CD4-positive, alpha-beta T cell treated with Interleukin-6 for 4 hours (primary cell): ENCODE measurements around the gene MANF.

ENCODE experiments used
- DNase-seq: peaks from one replicate; pipeline ENCODE4 v3.0.0-alpha.2; 2020; ENCODE audit warnings: mixed read lengths

Gene MANF

DNA sequence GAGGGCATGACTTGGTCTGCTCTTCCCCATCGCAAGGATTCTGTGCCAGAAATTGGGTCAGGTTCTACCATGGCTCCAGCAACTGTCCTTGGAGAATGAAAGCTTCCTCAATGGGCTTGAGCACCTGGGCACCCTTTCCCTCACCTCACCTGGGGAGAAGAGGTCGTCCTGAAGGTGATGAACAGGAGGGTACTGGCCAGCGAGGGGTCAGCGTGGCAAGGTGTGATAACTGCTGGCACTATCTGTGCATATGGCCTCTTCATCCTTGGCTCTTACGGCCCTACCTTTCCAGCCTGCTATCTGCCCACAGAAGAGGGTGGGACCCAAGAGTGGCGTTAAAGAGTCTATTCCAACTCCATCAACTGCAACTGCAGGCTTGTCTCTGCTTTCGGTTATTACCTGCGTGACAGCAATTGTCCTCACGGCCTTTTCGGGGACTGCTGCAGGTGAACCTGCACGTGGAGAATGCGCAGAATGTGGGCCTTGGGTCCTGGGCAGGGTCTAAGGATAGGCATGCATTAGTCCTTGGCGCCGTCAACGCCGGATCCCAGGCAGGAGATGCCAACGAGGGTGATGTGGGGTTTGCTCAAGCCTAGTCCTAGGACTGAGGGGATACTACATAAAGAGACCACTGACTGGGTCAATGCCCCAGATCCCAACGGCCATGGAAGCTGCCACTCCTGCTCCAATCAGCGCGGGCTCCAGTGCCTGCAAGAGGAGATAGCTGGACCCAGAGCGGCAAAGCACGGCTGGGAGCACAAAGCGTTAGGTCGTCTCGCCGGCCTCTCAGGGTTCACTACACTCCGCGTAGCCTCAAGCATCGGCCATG is 5.4 kb downstream of the MANF start:
- DNase-seq: no peak

GRCh38 chr3:51391075-51391565 is 6.0 kb downstream of the MANF start, which contains the start of gene RBM15B:
Gene RBM15B (plus strand): TSS chr3:51391285. CDS start chr3:51391400, 115 bp downstream.
- peak; percentile 97 for DNase-seq

- peak; percentile 60 for DNase-seq
Observed at GRCh38 chr3:51391566-51392354, 6.7 kb downstream of the MANF start.

- DNase-seq: no peak
Observed at GRCh38 chr3:51392355-51393133, 7.5 kb downstream of the MANF start.

DNA sequence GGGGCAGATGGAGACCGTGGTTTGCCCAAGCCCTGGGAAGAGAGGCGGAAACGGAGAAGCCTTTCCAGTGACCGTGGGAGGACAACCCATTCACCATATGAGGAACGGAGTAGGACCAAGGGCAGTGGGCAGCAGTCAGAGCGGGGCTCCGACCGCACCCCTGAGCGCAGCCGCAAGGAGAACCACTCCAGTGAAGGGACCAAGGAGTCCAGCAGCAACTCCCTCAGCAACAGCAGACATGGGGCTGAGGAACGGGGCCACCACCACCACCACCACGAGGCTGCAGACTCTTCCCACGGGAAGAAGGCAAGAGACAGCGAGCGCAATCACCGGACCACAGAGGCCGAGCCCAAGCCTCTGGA is 8.0 kb downstream of the MANF start:
- no peak for DNase-seq

GRCh38 chr3:51393564-51393963 is 8.5 kb downstream of the MANF start:
- DNase-seq: no peak

DNA sequence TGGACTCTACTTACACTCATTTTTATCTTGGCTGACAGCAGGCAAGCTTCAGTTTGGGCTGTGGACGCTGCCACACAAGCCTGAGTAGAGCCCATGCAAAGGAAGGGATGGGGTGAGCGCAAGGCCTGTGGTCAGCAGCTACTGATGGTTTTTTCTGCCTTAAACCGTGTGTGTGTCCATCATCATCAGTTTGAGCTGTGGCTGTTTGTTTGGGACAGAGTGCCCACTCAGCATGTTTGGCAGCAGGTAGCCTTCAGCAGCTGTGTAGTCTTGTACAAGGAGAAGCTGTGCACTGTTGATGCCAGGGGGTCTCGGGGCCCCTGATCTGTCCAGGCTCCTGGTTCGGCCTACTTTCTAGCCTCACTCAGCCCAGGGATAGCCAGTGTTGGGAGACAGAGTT is 9.4 kb downstream of the MANF start:
- no peak for DNase-seq

DNA sequence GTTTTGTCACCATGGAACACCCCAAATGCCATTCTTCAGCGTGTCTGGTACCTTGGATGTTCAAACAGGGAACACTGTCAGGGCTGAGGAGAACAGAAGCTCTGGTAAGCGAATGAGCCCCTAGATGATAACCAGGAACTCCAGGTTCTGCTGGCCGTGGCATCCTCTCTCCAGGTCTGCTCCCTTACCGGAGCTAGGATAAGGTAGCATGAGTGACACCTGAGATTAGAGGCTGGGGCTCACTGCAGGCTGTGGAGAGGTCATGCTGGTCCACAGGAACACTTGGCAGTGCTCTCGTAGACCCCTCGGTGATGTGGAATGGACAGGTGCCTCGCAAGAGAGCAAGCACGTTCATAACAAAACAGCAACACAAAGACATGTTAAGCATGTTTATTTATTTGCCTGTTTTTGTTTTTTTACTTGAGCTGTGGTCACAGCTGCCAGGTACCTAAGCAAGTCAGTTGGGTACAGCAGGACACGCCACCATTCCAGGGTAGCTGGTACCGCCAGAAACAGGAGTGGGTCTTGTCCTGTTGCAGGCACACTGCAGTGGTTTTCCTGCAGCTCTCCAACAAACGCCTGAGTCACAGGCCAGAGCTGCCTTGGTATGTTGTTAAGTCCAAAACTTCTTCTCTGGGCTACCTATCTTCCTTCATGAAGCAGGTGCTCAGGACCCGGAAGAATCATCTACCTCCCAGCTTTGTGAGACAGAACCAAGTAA is 10.6 kb downstream of the MANF start:
- no peak for DNase-seq

DNA sequence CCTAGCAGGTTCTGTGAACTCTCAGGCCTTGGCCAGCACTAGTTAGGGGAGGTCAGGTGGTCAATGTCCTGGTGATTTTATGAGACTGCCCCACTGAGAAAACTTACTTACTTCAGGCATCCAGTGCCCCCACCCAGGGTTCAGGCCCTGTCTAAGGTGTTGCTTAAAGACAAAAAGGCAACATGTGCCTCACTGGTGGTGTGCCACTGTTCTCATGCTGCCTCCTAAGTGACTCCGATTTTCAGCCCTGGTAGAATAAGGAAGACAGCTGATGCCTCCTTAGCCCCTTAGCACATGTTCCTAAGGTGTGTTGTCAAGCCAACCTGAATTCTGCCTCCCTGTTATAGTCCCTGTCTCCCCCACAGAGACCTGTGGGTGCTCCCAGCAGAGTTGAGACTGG is 11.3 kb downstream of the MANF start:
- DNase-seq: no peak

- DNase-seq: no peak
Observed at GRCh38 chr3:51397392-51397791, 12.3 kb downstream of the MANF start.

DNA sequence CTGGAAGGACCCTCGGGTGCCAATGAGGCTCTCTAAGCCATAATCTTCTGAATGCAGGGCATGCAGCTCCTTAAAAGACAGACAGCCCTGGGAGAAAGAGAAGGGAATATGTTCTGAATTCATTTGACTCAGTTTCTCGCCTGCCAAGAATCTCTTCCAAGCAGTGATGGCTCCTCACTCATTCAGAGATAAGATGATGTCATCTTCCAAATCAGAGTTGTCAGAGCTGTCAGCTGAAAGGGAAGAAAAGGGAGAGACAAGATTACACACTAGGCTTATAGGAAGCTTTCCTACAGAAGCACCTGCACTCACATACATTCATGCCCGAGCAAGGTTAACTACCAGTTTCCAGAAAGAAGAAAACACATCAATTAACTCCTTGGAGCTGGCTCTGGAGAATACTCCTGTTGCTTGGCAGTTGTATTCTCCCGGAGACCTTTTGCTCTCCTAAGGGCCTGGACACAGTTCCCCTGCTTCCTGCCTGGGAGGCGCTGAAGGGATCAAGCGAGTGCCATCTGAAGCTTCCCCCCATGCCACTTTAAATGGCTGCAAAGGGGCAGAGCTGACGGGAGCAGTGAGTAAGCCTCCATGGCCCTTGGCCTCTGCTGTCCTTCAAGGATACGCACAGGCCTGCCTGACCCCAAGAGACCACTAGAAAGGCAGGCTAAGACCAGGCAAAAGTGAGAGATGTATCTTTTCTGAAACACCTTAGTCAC is 13.7 kb downstream of the MANF start:
- no peak for DNase-seq

DNA sequence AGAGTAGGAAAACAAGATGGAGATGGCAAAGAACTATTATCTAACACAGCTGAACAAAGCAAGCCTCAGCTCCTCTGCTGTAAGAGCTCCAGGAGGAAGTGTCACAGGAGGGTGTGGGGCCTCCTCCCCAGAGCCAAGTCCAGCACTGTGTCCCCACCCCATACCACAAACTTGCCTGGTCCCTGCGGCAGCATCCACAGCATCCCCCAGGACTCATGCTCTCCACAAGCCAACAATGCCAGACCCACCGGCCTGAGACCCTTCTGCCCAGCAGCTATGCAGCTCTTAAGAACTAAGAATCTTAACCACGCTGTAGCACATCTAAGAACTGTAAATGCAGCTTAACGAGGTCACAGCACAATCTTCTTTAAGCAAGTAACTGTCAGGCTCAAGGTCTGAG is 15.1 kb downstream of the MANF start:
- no peak for DNase-seq

DNA sequence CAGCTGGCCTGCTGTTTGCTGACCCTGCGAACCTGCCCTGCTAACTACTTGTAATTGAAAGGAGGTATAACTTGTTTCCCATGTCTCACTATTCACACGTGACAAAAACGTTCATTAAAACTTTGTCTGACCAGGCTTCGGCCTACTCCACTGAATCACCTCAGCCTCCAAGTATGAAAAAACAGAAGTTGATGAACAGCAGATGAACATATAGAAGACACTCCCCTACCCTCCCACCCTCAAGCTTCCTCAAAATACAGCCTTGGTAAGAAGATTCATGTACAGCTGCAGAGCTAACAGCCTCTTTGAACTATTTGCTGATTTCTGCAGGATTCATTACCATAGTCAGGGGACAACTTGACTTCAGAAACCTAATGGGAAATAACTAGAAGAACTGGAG is 16.6 kb downstream of the MANF start:
- no peak for DNase-seq

DNA sequence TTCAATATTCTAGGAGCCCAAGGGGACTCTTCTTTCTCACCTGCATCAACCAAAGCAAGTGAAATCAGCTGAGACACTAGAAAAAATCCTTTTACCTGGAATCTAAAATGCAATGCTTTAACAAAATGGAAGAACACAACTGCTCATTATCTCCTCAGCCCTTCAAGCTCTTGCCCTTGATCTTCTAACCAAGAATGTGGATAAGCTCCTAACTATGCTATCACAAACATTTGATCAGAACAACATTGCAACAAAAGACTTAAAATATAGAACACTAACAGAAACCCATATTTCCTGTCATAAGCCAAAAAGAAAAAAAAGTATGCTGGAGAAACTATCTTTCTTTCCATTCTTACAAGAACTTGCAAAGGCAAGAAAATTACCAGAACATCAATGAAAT is 18.6 kb downstream of the MANF start:
- no peak for DNase-seq

GRCh38 chr3:51408021-51408420 is 22.9 kb downstream of the MANF start:
- DNase-seq: no peak

DNA sequence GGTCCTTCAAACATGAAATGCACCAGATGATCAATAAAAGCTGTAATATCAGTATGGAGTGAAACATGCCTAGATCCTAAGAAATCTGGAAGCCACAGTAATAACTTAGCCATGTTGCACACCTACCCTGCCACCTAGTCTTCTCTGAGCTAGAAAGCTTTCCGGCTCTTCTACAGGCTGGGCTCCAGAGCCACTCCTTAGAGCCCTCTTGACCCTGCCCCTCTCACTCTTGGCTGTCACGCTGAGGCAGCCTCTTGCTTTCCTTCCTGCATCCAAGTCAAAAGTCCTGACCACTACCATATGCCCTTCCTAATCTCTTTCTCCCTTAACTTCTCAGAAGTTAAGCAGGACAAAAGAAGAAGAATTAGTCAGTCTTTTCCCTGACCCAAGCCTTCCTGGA is 23.7 kb downstream of the MANF start:
- DNase-seq: no peak

DNA sequence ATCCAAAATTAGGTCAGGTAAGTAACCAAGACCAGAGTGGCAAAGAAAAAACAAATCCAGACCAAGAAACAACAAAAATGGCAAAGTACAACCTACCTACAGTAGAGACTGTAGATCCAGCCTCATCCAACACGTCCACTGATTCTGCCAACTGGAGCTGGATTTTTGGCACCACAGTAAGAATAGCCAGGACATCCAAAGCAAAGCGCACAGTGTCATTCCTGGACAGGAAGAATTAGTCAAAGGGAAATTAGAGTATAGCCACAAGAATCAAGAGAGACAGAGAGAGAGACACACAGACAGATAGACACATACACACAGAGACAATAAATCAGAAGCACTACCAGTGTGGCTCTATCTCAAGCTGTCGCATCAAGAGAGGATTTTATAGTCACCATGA is 37.1 kb downstream of the MANF start:
- no peak for DNase-seq

DNA sequence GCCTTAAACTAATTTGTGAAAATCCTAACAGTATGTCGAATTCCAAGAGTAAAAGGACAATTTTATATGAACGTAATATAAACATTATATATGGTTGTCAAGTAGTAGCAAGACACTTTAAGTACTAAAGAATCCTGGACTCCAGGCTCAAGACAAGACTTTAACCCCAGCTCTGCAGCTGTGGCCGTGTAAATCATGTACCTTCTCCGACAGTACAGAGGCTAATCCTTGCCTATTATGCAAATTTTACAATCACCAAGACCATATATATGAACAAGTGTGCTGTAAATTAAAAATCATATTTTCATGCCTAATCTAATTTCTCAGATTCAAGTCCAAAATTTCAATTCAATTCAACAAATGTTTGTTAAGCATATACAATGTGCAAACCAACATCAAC is 41.8 kb downstream of the MANF start:
- no peak for DNase-seq

GRCh38 chr3:51429138-51429537 is 44.0 kb downstream of the MANF start:
- no peak for DNase-seq

DNA sequence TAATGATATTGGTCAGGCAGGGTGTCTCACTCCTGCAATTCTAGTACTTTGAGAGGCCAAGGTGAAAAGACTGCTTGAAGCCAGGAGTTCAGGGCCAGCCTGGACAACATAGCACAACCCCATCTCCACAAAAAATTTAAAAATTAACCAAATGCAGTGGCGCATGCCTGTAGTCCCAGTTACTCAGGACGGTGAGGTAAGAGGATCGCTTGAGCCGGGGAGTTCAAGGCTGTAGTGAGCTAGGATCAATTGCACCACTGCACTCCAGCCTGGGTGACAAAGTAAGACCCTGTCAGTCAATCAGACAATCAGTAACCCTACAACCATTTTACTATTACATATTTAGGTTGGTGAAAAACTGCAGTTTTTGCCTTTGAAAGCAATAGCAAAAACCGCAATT is 49.0 kb downstream of the MANF start:
- DNase-seq: no peak

GRCh38 chr3:51434746-51435327 is 49.7 kb downstream of the MANF start:
- DNase-seq: peak; percentile 59
